ENCODE results near the gene KCNIP4.

Gene KCNIP4

DNA sequence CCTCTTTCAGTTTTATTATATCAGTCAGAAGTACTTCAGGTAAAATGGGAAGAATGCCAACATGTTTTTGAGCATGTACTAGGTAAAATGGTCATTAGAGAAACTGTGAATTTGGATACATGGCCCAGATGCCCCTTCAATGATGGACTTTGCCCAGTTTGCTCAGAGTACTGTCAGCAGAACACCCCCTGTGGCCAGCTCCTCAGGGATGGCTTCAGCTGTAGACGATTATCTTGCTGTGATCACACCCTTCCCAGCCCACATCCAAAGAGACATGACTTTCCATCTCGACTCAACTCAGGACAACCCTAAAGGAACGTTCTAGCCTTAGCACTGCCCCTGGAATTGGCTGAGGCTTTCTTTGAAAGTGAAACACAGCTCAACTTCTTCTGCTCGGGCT is 809.2 kb downstream of the KCNIP4 start:
- DNase-seq = no peak

DNA sequence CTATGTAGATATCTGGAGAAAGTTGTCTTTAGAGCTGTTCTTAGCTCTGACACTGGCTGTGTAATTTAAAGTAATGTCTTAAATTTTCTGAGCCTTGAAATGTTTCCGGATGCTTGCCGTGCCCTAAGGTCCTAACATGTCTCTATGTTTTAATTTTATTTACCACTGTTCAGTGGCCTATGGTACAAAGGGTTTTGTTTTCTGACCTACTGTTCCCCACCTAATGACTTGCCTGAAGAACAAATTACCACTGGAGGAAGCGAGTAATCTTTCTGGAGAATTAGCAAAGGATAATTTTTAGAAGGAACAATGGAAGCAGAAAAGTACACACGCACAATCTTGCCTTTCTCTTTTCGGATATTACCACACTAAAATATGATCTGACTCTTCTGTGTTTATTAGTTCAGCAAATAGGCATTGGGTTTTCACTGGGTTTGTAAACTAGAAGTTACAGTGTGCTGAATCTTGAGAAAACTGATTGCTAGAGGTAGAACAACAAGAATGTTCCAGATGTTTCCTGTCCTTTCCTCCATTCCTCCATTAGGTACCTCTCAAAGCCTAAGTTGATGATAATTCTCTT is 812.4 kb downstream of the KCNIP4 start:
- no peak for DNase-seq

- no peak for DNase-seq
Observed at GRCh38 chr4:21134994-21135393, 813.6 kb downstream of the KCNIP4 start.

GRCh38 chr4:21130606-21131005 is 818.0 kb downstream of the KCNIP4 start:
- no peak for DNase-seq

DNA sequence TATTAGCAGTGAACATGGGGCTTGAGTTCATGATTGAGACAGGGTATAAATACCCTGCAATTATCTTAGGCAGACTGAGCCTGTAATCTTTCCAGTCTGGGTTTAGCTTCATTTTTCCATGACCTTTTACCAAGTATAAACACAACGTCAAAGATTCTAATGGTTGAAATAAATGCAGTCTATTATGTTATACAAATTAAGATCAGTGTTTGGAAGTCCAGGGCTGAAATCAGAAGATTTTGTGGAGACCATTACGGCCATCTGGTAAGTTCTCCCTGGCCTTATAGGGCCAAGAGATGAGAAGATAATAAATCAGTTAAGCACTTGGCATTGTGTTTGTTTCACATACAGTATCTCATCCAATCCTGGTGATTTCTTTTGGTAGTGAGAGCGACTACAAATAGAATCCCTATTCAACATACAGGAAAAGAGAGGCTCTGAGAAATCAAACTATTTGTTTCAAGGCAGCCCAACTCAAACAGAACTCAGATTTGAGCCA is 822.5 kb downstream of the KCNIP4 start:
- DNase-seq = no peak

GRCh38 chr4:21118301-21118700 is 830.3 kb downstream of the KCNIP4 start:
- no peak for DNase-seq

DNA sequence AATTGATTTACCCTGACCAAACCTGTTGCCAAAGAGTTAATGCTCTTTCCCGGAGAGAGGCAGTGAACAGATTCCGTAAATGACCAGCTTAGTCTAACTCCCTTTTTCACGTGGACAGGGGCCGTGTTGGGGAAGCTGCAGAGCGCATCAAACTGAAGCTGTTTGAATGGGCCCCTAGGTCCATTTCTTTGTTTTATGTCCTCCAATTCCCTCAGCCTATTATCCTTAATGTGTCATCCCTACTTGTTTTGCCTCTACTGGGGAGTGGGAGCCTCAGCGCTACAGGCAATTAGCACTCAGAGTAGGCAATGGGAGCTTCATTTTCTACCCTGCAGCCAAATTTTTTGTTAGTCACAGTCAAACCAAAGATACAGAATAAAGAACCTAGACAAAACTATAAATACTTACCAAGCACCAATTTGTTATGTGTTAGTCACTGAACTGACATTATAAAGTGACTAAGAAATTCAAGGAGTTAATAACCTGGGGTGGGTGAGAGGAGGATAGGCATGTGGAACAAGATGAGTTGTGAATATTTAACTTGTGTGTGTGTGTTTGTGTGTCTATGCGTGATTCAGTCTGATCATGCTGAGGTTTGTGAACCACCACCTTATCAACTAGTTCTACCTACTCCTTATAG is 830.9 kb downstream of the KCNIP4 start:
- no peak for DNase-seq

- no peak for DNase-seq
Observed at GRCh38 chr4:21113496-21114223, 834.9 kb downstream of the KCNIP4 start.

DNA sequence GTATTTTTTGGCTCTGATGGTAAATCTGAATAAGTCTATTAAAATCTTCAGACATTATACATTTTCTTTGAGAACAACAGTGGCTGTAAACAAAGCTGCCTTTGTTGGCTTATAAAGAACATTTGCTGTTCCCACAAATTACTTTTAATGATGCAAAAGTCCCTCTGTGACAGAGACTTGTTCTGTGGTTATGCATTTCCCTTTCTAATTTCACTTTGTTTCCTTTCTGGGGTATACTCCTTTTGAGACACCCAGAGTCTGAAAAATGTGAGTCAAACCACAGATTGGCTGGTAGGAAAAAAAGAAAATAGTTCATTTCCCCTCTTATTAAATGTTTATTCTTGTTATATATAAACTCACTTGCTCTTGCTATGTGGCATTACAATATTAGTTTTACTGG is 845.9 kb downstream of the KCNIP4 start:
- no peak for DNase-seq

GRCh38 chr4:21097865-21098264 is 850.7 kb downstream of the KCNIP4 start:
- no peak for DNase-seq

DNA sequence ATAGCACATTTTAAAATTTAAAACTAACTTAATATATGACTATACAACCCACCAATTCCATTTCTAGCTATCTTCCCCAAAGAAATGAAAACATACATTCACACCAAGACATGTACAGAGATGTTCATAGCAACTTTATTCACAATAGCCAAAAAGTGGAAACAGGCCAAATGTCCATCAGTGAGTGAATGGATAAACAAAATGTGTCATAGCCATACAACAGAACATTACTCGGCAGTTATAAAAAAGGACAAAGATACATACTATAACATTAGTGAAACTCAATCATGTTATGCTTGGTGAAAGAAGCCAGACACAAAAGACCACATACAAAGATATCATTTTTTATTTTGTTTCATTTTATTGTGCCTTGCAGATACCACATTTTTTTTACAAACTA is 851.5 kb downstream of the KCNIP4 start:
- DNase-seq = no peak

DNA sequence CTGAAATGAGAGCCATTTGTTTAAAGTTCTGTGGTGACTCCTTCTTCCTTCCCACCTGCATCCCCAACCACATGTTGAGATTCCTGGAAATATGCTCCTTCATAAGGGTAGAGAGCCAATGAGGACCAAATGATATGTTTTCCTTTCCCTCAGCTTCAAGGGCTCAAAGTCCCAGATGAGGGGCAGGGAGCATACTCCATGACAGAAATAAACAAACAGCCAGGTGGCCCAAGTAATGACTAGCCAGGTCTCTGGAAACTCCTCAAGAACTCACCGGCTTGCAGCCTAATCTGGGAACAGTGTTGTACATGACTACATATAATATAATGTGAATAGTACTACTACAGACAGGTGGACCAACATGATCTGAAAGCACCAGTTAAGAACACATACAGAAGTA is 856.0 kb downstream of the KCNIP4 start:
- no peak for DNase-seq

DNA sequence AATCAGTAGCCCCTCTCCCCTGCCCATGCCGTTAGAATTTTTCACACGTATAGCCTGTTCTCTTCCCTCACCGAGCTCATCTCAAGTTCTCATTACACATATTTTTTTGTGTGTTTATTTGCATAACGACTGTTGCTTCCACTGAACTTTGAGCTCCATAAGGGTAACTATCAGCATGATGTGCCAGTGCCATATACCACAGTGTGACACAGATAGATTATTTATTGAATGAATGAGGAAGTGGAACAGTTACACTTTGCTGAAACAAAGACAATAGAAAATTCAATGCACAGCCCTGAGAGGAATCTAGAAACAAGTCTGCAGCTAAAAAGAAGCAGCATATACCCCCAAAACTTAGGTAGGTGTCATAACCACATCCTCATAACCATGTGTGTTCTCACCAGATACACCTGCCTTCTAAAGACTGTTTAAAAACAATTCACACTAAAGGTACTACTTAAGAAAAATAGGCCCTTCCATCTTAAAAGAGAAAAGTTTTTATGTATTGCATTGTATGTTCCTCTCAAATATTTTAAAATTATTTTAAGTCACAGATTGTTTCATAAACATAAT is 858.4 kb downstream of the KCNIP4 start:
- DNase-seq = no peak

- no peak for DNase-seq
Observed at GRCh38 chr4:21083413-21083812, 865.2 kb downstream of the KCNIP4 start.

DNA sequence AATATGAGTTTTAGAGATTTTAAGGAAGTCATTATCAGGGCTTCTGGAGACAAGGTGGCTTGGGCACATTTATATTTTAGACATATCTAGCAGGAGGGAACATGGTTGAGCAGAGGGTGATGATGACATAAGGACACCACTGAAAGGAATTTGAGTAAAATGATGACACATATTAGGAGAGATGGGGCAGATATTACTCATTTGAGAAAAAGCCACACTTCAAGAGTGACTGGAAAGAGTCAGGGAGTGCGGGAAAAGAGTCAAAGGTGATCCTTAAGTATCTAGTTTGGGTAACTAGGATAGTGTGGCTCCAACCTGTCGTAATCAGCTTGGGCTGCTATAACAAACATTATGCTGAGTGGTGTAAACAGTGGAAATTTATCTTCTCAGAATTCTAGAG is 870.6 kb downstream of the KCNIP4 start:
- no peak for DNase-seq

DNA sequence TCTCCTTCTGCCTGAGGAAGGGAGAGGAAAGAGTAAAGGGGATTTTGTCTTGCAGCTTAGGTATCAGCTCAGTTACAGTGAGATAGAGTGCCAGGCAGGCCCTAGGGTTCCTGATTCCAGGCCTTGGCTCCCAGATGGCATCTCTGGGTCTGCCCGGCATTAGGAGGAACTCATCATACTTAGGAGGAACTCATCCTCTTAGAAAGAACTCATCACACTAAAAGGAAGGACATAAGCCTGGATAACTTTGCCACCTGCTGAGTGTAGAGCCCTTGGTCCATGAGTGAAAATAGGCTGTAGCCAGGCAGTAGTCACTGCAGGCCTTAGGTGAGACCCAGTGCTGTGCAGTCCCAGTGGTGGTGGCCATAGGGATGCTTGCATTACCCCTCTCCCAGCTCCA is 881.2 kb downstream of the KCNIP4 start:
- no peak for DNase-seq

GRCh38 chr4:21061902-21062301 is 886.7 kb downstream of the KCNIP4 start:
- no peak for DNase-seq

DNA sequence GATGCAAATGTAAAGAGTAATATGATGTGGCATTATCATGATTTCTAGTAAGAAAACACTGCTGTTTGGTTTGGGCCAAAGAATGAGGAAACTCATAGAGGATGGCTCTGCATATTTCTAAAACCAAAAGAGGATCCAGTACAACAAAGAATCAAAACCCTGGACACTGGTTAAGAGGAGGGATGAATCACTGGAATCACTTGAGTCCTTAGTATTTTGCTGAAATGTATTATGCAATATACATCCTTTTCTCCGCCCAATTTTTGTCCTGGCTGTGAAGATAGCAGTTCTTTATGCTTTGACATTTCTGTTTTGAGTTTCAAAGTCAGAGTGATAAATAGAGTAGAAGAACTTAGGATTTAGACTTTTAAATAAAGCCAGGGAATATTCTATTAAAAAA is 902.4 kb downstream of the KCNIP4 start:
- DNase-seq = no peak

DNA sequence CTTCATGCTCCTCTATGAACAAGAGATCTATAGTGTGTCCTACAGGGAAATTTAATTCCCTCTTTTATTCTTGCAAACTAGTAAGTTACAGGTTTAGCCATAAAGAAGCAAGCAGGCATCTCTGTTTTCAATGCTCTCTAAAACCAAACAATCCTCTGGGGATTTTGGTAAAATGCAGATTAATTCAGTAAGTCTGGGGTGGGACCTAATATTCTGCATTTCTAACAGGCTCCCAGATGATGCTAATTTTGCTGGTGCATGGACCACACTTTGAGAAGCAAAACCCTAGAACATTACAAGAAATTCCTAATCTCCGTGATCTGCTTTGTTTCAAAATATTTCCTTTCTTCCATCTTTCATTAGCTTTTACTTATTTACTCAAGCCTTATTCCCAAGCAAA is 903.5 kb downstream of the KCNIP4 start:
- DNase-seq = no peak

- DNase-seq = no peak
Observed at GRCh38 chr4:21041708-21042107, 906.9 kb downstream of the KCNIP4 start.

- no peak for DNase-seq
Observed at GRCh38 chr4:21034728-21035127, 913.8 kb downstream of the KCNIP4 start.

DNA sequence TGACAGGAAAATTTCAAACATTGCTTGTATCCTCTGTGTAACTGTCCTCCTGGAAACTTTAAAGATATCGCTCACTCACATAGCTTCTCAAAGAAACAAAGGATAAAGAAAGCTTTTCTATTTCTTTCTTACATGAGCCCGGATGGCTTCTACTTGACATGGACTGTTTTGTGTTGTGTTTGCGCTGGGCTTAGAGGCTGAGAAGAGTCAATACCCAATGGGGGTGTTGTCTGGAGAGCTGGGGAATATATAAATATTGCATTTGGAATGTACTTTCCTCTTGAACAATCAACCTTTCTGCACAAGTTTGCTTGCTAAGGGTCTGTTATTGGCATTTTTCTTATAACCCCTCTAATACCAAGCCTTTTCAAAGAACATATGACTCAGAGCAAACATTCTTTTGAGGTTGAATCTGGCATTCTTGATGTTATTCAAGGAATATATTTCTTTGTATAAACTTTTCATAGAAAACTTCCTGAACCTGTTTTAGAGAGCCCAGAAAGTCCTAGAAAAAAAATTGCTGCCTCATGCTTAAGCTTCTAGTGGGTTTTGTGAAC is 916.4 kb downstream of the KCNIP4 start:
- DNase-seq = no peak

GRCh38 chr4:21018817-21019216 is 929.8 kb downstream of the KCNIP4 start:
- no peak for DNase-seq

DNA sequence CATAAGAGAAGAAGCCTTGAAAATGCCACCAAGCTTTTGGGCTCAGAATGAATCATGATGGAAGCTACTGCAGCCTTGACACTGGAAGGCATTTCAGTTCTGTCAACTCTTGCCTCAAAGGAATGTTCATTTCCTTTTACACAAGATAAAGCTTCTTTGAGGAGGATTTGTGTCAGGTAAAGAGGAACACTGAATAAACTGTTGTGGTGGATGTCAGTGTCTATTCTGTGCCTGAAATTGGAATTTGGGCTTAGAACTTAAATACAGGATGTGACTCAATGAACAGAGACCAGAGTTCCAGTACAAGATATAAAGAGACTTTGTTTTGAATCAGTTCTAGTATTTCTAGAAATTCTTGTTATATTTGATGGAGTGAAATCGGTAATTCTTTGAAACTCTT is 935.1 kb downstream of the KCNIP4 start:
- DNase-seq = no peak

Measured in stimulated activated CD4-positive, alpha-beta T cell treated with anti-CD3 and anti-CD28 coated beads, Interleukin-2, amount 100 ng/mL, for 24 hours (primary cell).